Measurements from ENCODE around the gene SYNE1. TPM values are rescaled to one million over a fixed set of nuclear protein-coding genes. Genes with fewer than 3 reads are reported as not detected.

The SYNE1 gene
- total RNA-seq, 1 experiment from 2014 or later, result 23.0 TPM

DNA sequence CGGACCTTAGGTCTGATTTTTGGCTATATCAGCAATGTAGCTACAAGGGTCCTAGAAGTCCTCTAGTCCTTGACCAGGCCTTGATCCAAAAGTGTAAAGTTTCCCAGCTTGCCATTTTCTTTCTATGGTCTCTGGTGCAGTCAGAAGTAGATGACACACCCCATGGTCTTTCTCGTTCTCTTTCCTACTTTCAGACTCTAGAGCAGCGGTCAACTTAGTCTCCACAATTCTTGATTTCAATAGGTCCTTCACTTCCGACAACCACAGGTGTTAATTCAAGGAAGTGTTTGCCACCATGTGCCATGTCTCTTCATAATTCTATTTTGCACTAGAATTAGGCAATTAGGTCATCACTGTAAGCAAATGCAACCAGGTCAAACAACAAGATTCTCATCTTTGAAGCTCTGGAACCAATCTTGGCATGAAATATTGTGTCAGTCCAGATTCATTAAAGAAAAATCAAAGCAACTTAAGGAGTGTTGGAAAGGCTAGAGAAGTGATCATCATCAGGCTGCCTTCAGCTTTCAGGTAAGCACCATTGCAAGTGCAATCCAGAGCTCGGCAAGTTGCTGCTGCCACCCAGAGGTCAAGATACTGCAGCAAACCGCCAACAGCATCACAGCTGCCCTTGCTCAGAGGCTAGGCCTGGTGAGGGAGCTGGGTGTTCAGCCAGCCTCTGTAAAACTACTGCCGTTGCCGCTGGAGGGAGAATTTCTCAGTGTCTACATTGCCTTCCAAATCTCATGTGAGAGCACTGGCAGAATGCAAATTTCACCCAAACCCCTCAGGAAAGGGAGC, 5.6 kb upstream of the SYNE1 start:
- intact Hi-C loops (cut with micrococcal nuclease; ENCODE audit: unreplicated experiment), result loop anchor here (1.0 kb wide), 4 partner anchors 28 to 157 kb away; no protein-coding TSS in a partner anchor
- Mint-ChIP-seq H3K27me3 (ENCODE audit: insufficient read depth, unreplicated experiment) (peaks cover 25% of the 10 kb centered on the region), H3K9me3 (ENCODE audit: unreplicated experiment) (no peaks in the 10 kb centered on the region), H3K27ac (ENCODE audit: unreplicated experiment) (no peak overlapping the region), H3K4me3 (ENCODE audit: unreplicated experiment) (no peak overlapping the region), H3K4me1 (ENCODE audit: low read depth, unreplicated experiment) (no peaks in the 10 kb centered on the region), H3K36me3 (ENCODE audit: insufficient read depth, unreplicated experiment) (no peaks in the 10 kb centered on the region)
- no peaks in the 10 kb centered on the region for H3K4me1 ChIP-seq
- no TSS peak for BruUV-seq (replicated peaks)
- H3K9me3 ChIP-seq, result no peaks in the 10 kb centered on the region
- peak; percentile 75 to 78 for DNase-seq
- TF ChIP-seq, protein P1, sequence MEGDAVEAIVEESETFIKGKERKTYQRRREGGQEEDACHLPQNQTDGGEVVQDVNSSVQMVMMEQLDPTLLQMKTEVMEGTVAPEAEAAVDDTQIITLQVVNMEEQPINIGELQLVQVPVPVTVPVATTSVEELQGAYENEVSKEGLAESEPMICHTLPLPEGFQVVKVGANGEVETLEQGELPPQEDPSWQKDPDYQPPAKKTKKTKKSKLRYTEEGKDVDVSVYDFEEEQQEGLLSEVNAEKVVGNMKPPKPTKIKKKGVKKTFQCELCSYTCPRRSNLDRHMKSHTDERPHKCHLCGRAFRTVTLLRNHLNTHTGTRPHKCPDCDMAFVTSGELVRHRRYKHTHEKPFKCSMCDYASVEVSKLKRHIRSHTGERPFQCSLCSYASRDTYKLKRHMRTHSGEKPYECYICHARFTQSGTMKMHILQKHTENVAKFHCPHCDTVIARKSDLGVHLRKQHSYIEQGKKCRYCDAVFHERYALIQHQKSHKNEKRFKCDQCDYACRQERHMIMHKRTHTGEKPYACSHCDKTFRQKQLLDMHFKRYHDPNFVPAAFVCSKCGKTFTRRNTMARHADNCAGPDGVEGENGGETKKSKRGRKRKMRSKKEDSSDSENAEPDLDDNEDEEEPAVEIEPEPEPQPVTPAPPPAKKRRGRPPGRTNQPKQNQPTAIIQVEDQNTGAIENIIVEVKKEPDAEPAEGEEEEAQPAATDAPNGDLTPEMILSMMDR (IDR thresholded peaks at IDR 0.05; ENCODE audit: insufficient read depth in 1 of 2, low read depth in 1 of 2, low read length in 1 of 2, severe bottlenecking in 1 of 2, unreplicated experiment in 1 of 2), result peak; percentile 55 to 79
- no peaks in the 10 kb centered on the region for H3K36me3 ChIP-seq (ENCODE audit: control insufficient read depth, insufficient read depth, low read length)
- ChIA-PET POLR2A (no interaction called here), CTCF (interaction anchor here (0.6 to 1.3 kb wide), 10 partner anchors 12 to 158 kb away, joined by 3 to 14 read pairs (median 3); no protein-coding TSS in a partner anchor)
- no peaks in the 10 kb centered on the region for H3K27me3 ChIP-seq (replicated peaks; ENCODE audit: control insufficient read depth, insufficient read depth, low read length)
- no peak overlapping the region for H3K4me3 ChIP-seq (ENCODE audit: low read depth, low read length)

DNA sequence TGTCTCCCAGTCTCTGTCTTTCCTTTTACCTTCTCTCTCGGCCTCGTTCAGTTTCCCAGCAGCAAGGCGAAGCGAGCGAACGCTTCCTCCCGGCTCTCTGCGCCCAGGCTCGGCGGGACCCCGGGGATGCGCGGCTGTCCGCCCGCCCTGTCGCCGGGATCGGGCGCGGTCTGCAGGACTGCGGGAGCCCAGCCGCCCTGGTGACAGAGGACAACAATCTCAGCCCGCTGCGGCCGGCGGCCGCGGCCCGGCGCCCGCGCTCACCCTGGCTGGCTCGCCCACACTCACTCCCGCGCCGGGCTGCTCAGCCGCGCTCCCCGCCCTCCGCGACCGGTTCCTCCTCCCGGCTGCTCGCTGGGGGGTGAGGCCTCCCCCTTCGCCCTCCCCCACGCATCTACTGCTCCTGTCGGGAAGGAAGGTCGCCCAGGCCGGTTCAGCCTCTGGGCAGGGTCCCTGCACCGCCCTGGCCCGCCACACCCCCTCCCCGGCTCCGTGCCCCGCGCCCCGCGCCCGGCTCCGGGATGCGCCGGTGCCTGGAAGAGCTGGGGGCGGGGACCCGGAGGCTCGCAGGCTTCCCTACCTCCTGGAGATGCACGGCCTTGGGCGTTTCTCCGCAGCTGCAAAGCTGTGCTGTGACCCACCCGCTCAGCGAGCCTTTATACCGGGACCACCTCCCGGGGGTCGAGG, 410 bp downstream of the SYNE1 start:
- no peak overlapping the region for H3K4me3 Mint-ChIP-seq (ENCODE audit: unreplicated experiment)
- no TSS peak for BruUV-seq (replicated peaks)
- no peak overlapping the region for H3K4me3 ChIP-seq (ENCODE audit: low read depth, low read length)
- TF ChIP-seq, protein P1 (IDR thresholded peaks at IDR 0.05; ENCODE audit: insufficient read depth in 1 of 2, low read depth in 1 of 2, low read length in 1 of 2, severe bottlenecking in 1 of 2, unreplicated experiment in 1 of 2), result no peak
- no peaks in the 10 kb centered on the region for H3K36me3 ChIP-seq (ENCODE audit: control insufficient read depth, insufficient read depth, low read length)
- no peaks in the 10 kb centered on the region for H3K27me3 Mint-ChIP-seq (ENCODE audit: insufficient read depth, unreplicated experiment)
- H3K27me3 ChIP-seq (replicated peaks; ENCODE audit: control insufficient read depth, insufficient read depth, low read length), result no peaks in the 10 kb centered on the region
- POLR2A ChIA-PET, result no interaction called here
- no peak overlapping the region for H3K27ac Mint-ChIP-seq (ENCODE audit: unreplicated experiment)
- DNase-seq, result no peak
- H3K4me1 Mint-ChIP-seq (ENCODE audit: low read depth, unreplicated experiment), result peaks cover 23% of the 10 kb centered on the region
- H3K9me3 Mint-ChIP-seq (ENCODE audit: unreplicated experiment), result no peaks in the 10 kb centered on the region
- peaks cover 20% of the 10 kb centered on the region for H3K4me1 ChIP-seq
- no peaks in the 10 kb centered on the region for H3K36me3 Mint-ChIP-seq (ENCODE audit: insufficient read depth, unreplicated experiment)
- CTCF ChIA-PET, result no interaction called here
- intact Hi-C loops (cut with micrococcal nuclease; ENCODE audit: unreplicated experiment), result no loop called here
- H3K9me3 ChIP-seq, result no peaks in the 10 kb centered on the region

DNA sequence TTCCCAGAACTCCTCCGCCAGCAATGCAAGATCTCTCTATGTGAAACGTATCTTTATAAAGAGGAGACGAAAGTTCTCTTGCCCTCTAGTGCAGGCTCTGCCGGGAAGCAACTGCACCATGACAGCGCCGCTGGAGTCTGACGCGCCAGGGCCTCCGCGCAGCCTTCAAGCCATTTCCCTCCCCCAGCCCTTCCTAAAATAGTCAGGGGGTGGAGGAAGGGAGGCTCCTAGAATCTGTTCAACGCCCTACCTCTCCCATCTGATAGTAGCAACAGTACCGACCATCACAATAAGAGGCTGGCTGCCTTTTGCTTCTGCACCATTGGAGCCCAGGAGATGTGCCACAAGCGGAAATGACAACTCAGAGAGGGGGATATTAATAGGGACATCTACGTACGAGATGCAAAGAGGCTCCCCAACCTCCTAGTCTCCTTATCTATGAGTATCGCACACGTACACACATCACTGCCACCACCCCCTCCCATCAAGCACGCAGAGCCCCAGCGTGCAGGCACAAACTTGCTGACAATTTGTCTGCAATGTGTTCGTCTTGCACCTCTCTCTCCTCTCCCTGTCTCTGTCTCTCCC, 1.0 kb downstream of the SYNE1 start:
- Histone ChIP-seq H3K4me3 (ENCODE audit: low read depth, low read length) (no peak overlapping the region), H3K4me1 (peaks cover 25% of the 10 kb centered on the region), H3K9me3 (no peaks in the 10 kb centered on the region), H3K36me3 (ENCODE audit: control insufficient read depth, insufficient read depth, low read length) (no peaks in the 10 kb centered on the region), H3K27me3 (replicated peaks; ENCODE audit: control insufficient read depth, insufficient read depth, low read length) (no peaks in the 10 kb centered on the region)
- no peaks in the 10 kb centered on the region for H3K27me3 Mint-ChIP-seq (ENCODE audit: insufficient read depth, unreplicated experiment)
- no TSS peak for BruUV-seq (replicated peaks)
- CTCF ChIA-PET, result no interaction called here
- no peak for DNase-seq
- H3K36me3 Mint-ChIP-seq (ENCODE audit: insufficient read depth, unreplicated experiment), result no peaks in the 10 kb centered on the region
- peak overlapping the region; percentile 39 for H3K27ac Mint-ChIP-seq (ENCODE audit: unreplicated experiment)
- TF ChIP-seq, protein P1 (IDR thresholded peaks at IDR 0.05; ENCODE audit: insufficient read depth in 1 of 2, low read depth in 1 of 2, low read length in 1 of 2, severe bottlenecking in 1 of 2, unreplicated experiment in 1 of 2), result no peak
- H3K4me1 Mint-ChIP-seq (ENCODE audit: low read depth, unreplicated experiment), result peaks cover 29% of the 10 kb centered on the region
- H3K9me3 Mint-ChIP-seq (ENCODE audit: unreplicated experiment), result no peaks in the 10 kb centered on the region
- no peak overlapping the region for H3K4me3 Mint-ChIP-seq (ENCODE audit: unreplicated experiment)
- intact Hi-C loops (cut with micrococcal nuclease; ENCODE audit: unreplicated experiment), result no loop called here
- POLR2A ChIA-PET, result no interaction called here

Measured in Caco-2 (cell line).